Activated naive CD4-positive, alpha-beta T cell (primary cell): ENCODE data around the gene IFIT3.
"Not testable (repeated sequence)": the region's sequence is repeated elsewhere in the genome, so short reads cannot be mapped to it uniquely, and the experiment has no call there.

Experiments
- DNase-seq, 4 experiments: peaks; one replicate each; lab custom pipeline; 2025; lab: John Stamatoyannopoulos, UW

Gene IFIT3

DNA sequence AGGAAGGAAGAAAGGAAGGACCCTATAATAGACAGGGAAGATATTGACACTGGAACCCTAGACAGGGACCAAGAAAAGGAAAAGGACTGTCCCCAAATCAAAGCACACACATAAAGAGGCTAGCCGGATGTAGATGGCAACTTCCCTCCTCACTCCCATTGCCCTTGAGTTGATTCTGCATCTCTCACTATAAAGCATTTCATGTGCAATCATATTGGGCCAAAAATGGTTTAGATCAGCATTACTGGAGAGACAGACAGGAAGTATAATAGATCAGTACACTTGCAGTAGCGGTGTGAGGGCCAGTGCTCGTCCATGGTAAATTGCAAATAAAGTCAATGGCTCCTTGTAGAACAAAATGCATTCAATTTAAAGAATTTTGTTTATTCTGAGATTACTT, 8.4 kb downstream of the IFIT3 start:
- DNase-seq, result no peak

DNA sequence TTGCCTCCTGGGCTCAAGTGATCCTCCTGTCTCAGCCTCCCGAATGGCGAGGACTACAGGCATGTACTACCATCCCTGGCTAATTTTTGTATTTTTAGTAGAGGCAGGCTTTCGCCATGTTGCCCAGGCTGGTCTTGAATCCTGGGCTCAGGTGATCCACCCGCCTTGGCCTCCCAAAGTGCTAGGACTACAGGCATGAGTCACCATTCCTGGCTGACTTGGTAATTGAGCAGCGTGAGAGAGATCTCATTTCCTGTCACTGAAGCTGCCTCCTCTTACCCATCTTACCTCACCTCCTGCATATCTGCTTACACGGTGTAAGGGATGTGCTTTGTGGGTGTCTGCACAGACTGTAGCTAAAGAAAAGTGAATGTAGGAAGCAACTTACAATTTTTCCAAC, 9.7 kb downstream of the IFIT3 start:
- DNase-seq, result no peak

DNA sequence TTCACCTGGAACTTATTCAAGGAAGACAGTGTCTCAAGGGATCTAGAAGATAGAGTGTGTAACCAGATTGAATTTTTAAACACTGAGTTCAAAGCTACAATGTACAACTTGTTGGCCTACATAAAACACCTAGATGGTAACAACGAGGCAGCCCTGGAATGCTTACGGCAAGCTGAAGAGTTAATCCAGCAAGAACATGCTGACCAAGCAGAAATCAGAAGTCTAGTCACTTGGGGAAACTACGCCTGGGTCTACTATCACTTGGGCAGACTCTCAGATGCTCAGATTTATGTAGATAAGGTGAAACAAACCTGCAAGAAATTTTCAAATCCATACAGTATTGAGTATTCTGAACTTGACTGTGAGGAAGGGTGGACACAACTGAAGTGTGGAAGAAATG, 10.9 kb downstream of the IFIT3 start:
- DNase-seq, result no peak

- DNase-seq, result no peak
Observed at GRCh38 chr10:89339875-89340274, 12.1 kb downstream of the IFIT3 start.

DNA sequence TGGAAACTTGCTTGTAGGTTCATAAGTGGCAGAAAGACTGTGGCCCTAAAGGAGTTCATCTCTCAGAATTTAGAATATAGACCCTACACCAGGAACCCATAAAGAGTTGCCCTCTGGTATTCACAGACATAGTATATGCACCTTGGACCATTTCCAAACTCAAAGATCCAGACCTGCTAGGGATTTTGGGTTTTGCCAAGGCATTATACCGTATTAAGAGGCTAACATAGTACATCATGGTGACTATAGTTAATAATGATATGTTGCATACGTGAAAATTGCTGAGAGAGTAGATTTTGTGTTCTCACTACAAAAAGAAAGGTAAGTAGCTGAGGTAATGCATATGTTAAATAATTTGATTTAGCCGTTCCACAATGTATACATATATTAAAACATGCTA, 13.9 kb downstream of the IFIT3 start:
- DNase-seq, result no peak

- DNase-seq, result no peak
Observed at GRCh38 chr10:89342206-89342958, 14.6 kb downstream of the IFIT3 start.

GRCh38 chr10:89343089-89343767, 15.4 kb downstream of the IFIT3 start:
- no peak for DNase-seq

GRCh38 chr10:89344156-89344555, 16.4 kb downstream of the IFIT3 start:
- DNase-seq, result no peak

DNA sequence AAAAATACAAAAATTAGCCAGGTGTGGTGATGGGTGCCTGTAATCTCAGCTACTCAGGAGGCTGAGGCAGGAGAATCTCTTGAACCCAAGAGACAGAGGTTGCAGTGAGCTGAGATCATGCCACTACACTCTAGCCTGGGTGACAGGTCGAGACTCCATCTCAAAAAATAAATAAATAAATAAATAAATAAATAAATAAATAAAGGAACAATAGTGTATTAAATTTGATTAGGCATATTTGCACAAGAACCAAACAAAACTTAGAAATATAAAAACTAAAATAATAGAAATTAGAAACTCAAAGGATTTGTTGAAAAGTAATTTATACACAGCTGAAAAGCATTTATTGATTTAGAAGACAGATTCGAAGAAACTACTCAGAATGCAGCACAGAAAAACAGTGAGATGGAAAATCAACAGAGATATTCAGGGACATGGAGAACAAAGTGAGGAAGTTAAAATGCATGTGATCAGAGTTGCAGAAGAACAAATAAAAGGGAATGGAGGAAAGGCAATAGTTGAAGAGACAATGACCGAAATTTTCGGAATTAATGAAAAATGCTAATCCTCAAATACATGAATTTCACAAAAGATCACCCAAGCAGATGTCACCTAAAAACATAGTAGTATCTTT, 17.7 kb downstream of the IFIT3 start:
- no peak for DNase-seq

DNA sequence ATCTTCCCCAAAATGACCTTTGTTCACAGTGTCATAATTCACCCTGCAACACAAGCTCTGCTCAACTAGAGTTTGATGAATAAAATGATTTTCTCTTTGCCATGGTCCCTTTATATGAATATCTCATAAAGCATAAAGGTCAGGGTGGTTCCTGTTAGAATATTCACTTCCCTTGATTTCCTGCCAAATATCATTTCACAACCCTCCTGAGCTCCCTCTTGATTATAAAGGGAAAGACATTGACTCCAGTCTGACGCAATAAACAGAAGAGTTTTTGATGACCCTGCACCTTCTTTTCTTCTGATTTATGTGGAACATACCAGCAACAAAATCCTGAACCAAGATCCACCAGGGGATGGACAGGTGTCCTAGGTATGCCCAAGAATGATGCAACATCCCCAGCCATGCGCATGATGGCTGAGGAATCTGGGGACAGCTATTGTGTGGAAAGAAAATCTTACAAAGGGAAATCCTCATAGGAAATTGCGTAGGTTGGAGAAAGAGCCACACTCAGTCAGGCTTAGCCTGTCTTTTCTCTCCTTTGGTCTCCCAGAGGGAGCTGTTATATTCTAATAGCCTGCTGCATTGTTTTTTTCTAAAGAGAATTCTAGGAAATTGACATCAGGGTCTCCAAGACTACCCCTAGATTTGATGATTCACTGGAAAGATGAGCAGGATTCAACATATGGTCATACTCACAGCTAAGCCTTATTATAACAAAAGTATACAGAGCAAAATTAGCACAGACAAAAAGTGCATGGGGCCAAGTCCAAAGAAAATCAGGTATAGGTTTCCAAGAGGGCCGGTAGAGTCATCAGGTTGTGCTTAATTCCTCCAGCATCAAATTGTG, 18.8 kb downstream of the IFIT3 start:
- DNase-seq, result no peak

DNA sequence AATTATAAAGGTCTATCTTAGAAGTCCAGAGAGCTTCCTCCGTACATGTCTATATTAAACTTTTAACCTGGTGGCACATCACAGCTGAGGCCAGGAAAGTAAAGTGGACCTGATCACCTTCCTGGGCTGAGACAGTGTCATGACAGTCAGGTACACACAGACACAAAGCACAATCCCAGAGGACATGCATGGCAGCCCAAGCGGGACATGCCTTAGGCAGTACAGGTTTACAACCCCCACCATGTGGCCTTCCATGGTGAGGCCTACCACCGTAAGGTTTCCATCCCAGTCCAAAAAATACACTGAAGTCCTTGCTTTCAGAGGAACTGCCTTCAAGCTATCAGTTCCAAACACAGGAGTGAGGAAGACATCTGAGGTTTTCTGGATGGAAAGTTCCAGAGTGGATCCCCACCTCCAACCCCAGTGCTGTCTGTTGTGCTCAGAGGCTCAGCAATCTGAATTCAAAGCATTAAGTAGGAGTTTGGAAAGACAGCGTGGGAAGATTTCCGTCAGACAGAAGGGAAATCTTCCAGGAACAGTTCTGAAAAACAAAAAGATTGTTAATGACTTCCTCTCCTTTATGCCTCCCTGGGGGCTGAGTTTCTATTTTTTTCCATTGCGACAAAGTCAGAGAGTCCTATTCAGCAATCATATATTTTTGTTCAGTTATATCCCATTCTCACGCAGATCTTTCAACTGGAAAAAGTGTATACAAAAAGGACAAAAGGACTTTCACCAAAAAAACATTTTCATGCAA, 20.1 kb downstream of the IFIT3 start:
- DNase-seq, result no peak

GRCh38 chr10:89348481-89348880, 20.7 kb downstream of the IFIT3 start:
- no peak for DNase-seq

- no peak for DNase-seq
Observed at GRCh38 chr10:89348975-89349374, 21.2 kb downstream of the IFIT3 start.

GRCh38 chr10:89350631-89351315, 23.0 kb downstream of the IFIT3 start:
- DNase-seq, result not testable (repeated sequence)

DNA sequence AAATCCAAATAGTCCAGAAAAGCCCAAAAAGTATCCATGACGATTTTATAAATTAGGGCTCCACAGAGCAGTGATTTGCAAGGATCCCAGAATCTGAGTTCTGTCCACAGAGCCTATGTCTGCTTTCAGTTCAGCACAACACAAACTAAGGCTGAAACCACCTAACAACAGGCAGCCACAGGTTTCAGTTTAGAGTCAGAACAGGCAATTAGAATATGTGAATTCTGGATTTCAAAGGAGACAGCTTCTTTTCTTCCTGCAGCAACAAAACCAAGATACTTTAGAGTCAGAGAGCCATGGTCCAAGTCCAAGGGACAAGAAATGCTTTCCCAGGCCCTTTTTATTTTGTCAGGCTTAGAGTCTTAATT, 23.6 kb downstream of the IFIT3 start:
- no peak for DNase-seq

GRCh38 chr10:89351780-89352597, 24.2 kb downstream of the IFIT3 start:
- no peak for DNase-seq

GRCh38 chr10:89352802-89353201, 25.0 kb downstream of the IFIT3 start:
- DNase-seq, result no peak

- no peak for DNase-seq
Observed at GRCh38 chr10:89355394-89355931, 27.7 kb downstream of the IFIT3 start.

- DNase-seq, result no peak
Observed at GRCh38 chr10:89357096-89357495, 29.3 kb downstream of the IFIT3 start.

- DNase-seq, result no peak
Observed at GRCh38 chr10:89357975-89358374, 30.2 kb downstream of the IFIT3 start.
